GM19238 (cell line): ENCODE data around the gene SPIN2A.
"Not testable (repeated sequence)": the region's sequence is repeated elsewhere in the genome, so short reads cannot be mapped to it uniquely, and the experiment has no call there.

Experiments used
- DNase-seq: peaks from one replicate; pipeline ENCODE4 v3.0.0; 2011; ENCODE audit warnings: low spot score; ENCODE audit not compliant: insufficient read length

Gene SPIN2A

GRCh38 chrX:57137073-57137472, at the start of gene SPIN2A:
Gene SPIN2A (minus strand): TSS chrX:57137397. CDS start chrX:57136597, 800 bp downstream.
- DNase-seq, result not testable (repeated sequence)

DNA sequence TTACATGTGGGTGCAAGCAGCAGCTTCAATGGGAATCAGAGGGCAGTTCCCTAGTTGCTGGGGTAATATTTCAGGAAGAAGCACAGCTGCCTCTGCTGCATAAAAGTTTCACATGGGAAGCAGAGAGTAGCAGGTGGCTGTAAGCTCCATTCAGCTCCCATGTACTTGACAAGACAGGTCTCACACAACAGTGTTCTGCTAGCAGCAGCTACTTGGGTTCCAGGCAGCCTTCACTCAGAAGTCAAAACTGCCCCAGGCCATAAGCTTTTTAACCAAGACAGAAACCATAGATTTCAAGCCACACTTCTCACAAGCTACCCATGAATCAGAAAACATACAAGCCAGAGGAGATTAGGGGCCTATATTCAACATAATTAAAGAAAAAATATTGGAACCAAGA, 41.4 kb upstream of the SPIN2A start:
- no peak for DNase-seq

DNA sequence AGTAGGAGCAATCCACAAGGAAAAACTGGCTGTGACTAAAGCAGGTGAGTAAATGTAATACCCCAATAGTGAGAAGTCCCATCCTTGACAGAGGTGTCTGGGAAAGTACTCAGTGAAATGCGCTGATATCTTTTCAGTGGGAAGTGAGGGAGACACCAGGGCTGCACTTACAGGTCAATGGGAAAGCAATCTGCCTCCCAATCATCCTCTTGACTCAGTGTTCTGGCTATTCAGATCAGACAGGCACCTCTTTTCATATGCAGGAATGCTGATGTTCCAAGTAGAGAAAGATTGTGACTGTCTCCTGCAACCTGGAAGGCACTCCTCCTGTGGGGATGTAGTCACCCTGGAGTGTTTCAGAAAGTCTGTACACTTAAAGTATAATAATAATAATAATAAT, 39.9 kb upstream of the SPIN2A start:
- no peak for DNase-seq

DNA sequence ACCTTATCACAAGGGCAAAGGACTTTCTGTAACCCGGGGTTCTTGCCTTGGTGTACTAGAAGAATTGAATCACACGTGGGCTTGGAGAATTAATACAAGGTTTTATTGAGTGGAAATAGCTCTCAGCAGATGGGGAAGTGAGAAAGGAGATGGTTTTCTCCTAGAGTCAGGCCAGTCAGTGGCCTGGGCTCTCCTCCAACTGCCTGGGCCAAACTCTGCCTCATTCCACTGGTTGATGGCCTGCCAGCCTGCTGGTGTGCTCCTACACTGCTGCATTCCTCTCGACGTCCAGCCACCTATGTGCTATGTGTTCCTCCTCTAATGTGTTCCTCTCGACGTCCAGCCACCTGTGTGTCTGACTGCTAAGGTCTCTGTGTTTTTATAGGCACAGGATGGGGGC, 35.3 kb upstream of the SPIN2A start:
- DNase-seq, result no peak

DNA sequence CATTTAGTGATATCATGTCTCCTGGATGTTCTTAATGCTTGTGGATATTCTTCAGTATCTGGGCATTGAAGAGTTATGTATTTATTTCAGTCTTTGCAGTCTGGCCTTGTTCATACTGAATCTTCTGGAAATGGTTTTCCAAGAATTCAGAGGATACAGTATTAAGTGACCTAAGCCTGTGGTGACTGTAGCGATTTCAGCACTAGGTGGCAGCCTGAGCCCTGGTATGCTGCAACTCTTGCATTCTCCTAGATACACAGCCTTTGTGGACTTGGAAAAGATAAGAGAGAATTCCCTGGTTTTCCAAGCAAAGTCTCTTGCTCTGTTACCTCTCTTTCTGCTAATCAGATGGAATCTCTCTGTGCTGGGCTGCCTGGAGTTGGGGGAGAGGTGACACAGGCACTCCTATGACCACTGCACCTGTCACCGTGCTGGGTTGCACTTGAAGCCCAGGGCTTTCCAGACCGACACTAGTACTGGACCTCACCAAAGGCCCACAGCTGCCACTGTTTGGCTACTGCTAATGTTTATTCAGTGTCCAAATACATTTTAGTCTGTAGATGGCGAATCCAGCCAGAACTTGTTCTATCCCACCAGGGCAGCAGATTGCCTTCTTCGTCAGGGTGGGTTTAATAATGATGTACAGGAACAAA, 19.3 kb upstream of the SPIN2A start:
- DNase-seq, result no peak

DNA sequence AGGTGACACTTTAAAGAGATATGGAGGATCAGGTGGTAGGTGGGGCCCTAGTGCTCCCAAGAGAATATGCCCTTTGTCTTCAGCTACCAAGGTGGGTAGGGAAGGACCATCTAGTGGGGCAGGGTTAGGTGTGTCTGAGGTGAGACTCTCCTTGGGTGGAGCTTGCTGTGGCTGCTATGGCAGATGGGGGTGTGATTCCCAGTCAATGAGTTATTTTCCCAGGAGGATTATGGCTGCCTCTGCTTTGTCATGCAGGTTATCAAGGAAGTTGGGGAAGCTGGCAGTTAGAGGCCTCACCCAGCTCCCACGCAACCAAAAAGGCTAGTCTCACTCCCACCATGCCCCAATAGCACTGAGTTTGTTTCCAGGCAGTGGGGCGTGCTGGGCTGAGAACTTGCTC, 18.0 kb upstream of the SPIN2A start:
- no peak for DNase-seq

GRCh38 chrX:57152222-57152621, 15.0 kb upstream of the SPIN2A start:
- not testable (repeated sequence) for DNase-seq

DNA sequence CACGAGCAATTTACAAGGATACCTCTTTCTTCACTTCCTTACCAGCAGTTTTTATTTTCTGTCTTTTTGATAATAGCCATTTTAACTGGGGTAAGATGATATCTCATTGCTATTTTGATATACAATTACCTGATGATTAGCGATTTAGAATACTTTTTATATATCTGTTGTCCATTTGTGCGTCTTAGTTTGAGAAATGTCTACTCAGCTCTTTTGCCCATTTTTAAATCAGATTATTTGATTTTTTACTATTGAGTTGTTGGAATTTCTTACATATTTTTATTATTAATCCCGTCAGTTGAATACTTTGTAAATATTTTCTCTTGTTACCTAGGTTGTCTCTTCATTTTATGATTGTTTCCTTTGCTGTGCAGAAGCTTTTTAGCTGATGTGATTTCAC, 1.5 kb upstream of the SPIN2A start:
- DNase-seq, result no peak

- DNase-seq, result no peak
Measured at GRCh38 chrX:57137501-57137900, 304 bp upstream of the SPIN2A start.

- DNase-seq, result not testable (repeated sequence)
Measured at GRCh38 chrX:57136589-57136988, 608 bp downstream of the SPIN2A start.

DNA sequence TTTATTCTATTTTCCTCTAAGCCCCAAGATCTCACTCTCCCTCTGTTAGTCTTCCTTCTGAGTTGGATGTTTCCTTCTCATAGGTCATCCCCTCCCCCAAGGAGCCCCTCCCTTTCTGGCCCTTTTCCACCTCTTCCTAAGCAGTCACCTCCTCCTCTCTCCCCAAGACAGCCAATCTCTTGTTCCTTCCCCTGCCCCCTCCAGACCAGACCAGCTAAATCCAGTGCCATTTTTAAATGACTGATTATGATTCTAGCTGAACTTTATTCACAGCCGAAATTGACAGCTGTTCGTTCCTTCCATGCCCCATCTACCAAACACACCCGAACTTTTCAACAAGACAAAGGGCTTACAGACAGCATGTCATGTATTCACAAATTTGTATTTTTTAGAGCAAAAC, 1.9 kb downstream of the SPIN2A start:
- DNase-seq, result no peak

- DNase-seq, result no peak
Measured at GRCh38 chrX:57134702-57135101, 2.5 kb downstream of the SPIN2A start.

GRCh38 chrX:57133706-57134105, 3.5 kb downstream of the SPIN2A start:
- DNase-seq, result no peak

DNA sequence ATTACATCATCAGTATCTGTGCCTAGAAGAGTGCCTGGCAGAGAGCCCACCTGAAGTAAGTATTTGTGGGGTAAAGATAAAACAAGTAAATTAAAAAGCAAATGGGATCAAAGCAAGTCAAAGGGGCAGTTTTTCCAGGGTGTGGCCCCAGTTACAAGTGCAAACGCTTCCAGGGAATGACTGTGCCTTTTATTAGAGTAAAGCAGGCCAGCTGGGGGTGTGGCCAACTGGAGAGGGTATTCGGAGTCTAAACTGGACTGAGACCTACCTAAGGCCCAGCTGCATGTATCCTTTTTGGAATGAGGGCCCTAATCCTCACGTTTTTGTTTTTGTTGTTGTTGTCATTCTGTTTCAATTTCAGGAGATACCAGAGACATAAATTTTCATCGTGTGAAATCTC, 3.9 kb downstream of the SPIN2A start:
- DNase-seq, result not testable (repeated sequence)

DNA sequence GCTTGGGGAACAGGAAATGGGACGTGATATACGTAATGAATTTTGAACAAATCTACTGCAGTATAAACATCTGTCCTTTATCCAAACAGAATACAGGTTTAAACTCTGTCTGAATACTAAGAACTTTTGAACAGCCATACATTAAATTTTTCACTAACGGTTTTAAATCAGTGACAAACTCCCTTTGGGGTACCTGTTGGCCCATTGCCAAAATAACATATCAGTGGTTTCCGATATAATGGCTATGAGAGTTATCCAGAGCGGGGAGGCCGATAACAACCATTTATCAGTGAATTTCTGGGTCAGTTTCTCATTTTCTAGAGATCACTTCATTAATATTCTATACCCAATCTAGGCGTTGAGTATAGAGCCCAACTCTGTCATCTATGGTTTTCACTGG, 5.2 kb downstream of the SPIN2A start:
- no peak for DNase-seq

- no peak for DNase-seq
Measured at GRCh38 chrX:57121816-57122215, 15.4 kb downstream of the SPIN2A start.

DNA sequence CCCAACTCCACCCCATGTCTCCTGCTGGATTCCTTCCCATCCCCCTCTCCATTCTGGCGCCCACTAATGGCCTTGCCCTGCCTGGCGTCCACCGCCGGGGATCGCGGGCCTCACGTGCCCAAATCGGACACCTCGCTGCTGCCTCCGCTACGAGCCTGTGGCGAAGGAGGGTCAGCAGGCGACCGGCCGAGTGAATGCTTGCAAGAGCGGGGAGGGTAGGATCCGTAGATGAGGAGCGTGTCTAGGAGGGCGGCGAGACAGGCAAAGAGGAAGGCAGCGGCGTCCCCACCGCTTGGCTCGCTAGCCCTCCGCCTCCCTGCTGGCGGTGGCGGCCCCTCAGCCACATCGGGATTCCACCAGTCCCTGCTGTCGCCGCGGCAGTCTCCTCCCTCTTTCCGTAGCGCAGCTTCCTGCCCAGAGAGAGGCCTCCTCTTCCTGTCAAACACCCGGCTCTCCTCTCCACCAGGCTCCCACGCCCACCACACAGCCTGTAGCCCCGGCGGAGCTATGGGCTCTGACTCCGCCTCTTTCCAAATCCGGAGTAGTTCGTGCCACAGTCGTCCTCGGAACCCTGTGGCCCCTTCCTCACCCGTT, 15.9 kb downstream of the SPIN2A start, which contains the start of gene SPIN2B:
TSS of gene SPIN2B (minus strand) at position 387 of the 594 bp plus-strand sequence.
- peak; percentile 70 for DNase-seq

DNA sequence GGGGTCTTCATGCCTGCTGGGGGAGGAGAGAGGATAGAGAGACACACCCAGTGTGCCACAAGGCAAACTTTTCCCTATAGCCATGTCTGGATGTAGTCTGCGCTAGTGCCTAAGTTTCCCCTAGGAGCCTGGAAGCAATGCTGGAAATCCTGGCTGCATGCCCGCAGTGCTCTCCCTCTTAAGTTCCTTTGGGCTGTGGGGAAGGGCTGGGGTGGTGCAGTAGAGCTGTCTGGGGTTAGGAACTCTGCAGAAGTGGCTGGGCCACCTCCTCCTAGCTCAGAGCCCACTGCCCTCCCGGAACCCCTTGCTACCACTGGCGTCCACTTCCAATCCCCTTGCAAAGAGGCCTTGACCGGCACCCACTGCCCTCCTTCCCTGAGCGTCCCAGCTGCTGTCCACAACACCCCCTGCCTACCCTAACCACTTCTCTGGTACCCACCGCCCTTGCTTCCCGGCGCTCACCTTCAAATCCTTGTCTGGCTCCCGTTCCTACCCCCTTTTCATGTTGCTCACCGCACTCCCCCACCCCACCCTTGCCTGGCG, 16.5 kb downstream of the SPIN2A start:
- not testable (repeated sequence) for DNase-seq

DNA sequence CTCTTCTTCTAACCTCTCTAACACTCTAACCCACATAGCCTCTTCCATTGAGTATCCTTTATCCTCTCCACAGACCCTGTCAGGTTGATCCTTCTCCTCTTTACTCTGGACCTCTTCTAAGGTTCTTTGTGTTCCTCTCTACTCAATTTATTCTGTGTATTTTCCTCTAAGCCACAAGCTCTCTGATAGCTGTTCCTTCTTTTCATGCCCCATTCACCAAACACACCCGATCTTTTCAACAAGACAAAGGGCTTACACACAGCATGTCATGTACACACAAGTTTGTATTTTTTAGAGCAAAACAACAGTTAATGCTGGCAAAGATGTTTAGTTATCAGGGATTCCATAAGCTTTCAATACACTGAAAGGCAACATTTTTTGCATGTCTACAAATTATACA, 17.8 kb downstream of the SPIN2A start:
- no peak for DNase-seq

DNA sequence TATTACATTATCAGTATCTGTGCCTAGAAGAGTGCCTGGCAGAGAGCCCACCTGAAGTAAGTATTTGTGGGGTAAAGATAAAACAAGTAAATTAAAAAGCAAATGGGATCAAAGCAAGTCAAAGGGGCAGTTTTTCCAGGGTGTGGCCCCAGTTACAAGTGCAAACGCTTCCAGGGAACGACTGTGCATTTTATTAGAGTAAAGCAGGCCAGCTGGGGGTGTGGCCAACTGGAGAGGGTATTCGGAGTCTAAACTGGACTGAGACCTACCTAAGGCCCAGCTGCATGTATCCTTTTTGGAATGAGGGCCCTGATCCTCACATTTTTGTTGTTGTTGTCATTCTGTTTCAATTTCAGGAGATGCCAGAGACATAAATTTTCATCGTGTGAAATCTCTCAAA, 19.6 kb downstream of the SPIN2A start:
- DNase-seq, result not testable (repeated sequence)

- no peak for DNase-seq
Measured at GRCh38 chrX:57104921-57105398, 32.2 kb downstream of the SPIN2A start.

- DNase-seq, result no peak
Measured at GRCh38 chrX:57104406-57104805, 32.8 kb downstream of the SPIN2A start.

DNA sequence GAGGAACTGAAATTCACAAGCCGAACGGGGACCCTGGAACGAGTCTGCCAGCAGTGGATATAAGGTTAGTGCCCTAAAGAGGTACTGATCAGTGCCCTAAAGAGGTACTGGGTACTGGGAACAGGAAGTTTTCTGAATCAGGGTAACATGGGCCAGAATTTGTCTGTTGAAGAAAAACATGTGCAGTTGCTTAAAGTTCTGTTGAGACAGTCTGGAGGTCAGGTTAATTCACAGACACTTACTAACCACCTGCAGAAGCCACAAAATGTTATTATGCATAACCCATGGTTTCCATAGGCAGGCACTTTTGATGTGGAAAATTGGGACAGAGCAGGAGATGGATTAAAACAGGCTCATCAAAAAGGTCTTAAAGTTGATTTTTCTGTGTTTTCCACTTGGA, 33.7 kb downstream of the SPIN2A start:
- no peak for DNase-seq
